Mammary epithelial cell (primary cell): Measurements from ENCODE around the gene PTGR3.

Experiments
- EZH2 ChIP-seq: IDR thresholded peaks from 2 replicates; pipeline ENCODE4 v1.6.1; 2012; ENCODE audit warnings: low read length, inconsistent platforms, borderline replicate concordance
- TF ChIP-seq, protein P1 (sequence below), 2 donors: IDR thresholded peaks in 1 of 2; conservative IDR thresholded peaks in 1 of 2; 2 replicates each; pipeline ENCODE4 v1.5.1; 2011 to 2012; ENCODE audit warnings: inconsistent platforms in 2 of 2, low read length in 2 of 2, mild to moderate bottlenecking in 2 of 2, control low read depth in 1 of 2, low read depth in 1 of 2; ENCODE audit not compliant: insufficient read depth in 1 of 2; ENCODE audit errors: extremely low read depth in 1 of 2

DNA sequence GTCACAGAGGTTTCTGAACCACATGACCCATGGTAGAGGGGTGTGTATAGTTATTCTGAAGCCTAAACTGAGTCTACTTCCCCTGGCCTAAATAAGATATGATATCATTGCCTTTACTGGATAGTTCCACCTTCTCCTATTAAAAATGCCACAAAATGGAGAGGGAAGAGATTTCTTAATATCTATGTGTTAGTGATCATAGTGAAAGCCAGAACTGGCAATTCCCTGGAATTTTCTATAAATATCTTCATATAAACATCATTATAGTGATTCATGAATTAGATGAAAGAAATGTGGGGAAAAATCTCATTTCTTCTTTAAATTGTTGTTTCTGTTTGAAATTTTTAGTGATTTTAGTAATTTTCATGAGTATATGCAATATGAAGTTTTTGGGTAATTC, 47.4 kb upstream of the PTGR3 start:
- TF ChIP-seq, protein P1, sequence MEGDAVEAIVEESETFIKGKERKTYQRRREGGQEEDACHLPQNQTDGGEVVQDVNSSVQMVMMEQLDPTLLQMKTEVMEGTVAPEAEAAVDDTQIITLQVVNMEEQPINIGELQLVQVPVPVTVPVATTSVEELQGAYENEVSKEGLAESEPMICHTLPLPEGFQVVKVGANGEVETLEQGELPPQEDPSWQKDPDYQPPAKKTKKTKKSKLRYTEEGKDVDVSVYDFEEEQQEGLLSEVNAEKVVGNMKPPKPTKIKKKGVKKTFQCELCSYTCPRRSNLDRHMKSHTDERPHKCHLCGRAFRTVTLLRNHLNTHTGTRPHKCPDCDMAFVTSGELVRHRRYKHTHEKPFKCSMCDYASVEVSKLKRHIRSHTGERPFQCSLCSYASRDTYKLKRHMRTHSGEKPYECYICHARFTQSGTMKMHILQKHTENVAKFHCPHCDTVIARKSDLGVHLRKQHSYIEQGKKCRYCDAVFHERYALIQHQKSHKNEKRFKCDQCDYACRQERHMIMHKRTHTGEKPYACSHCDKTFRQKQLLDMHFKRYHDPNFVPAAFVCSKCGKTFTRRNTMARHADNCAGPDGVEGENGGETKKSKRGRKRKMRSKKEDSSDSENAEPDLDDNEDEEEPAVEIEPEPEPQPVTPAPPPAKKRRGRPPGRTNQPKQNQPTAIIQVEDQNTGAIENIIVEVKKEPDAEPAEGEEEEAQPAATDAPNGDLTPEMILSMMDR (conservative IDR thresholded peaks at IDR 0.05 in 1 of 2, IDR thresholded peaks at IDR 0.05 in 1 of 2; ENCODE audit: extremely low read depth in 1 of 2, insufficient read depth in 1 of 2, low read depth in 1 of 2, low read length in 2 of 2), result no peak
- TF ChIP-seq EZH2, result no peak
